ENCODE results near the gene OCA2.

Gene OCA2

GRCh38 chr15:28097656-28098359 lies 1.3 kb downstream of the OCA2 start:
- no peak overlapping the region for H3K4me3 ChIP-seq (ENCODE audit: low read depth, low read length)
- TF ChIP-seq CTCF (IDR thresholded peaks at IDR 0.05; ENCODE audit: low read depth, low read length, missing control alignments) = no peak
- DNase-seq (ENCODE audit: low read depth) = no peak

GRCh38 chr15:28096670-28097431 lies 2.3 kb downstream of the OCA2 start:
- DNase-seq (ENCODE audit: low read depth) = no peak
- peak overlapping the region; percentile 48 for H3K4me3 ChIP-seq (ENCODE audit: low read depth, low read length)
- no peak for TF ChIP-seq CTCF (IDR thresholded peaks at IDR 0.05; ENCODE audit: low read depth, low read length, missing control alignments)

GRCh38 chr15:28096411-28096669 lies 2.8 kb downstream of the OCA2 start:
- TF ChIP-seq CTCF (IDR thresholded peaks at IDR 0.05; ENCODE audit: low read depth, low read length, missing control alignments) = no peak
- H3K4me3 ChIP-seq (ENCODE audit: low read depth, low read length) = peak overlapping the region; percentile 48
- DNase-seq (ENCODE audit: low read depth) = no peak

GRCh38 chr15:28094732-28095521 lies 4.2 kb downstream of the OCA2 start:
- H3K4me3 ChIP-seq (ENCODE audit: low read depth, low read length) = peak overlapping the region; percentile 21
- no peak for DNase-seq (ENCODE audit: low read depth)
- no peak for TF ChIP-seq CTCF (IDR thresholded peaks at IDR 0.05; ENCODE audit: low read depth, low read length, missing control alignments)

- H3K4me3 ChIP-seq (ENCODE audit: low read depth, low read length) = no peak overlapping the region
- DNase-seq (ENCODE audit: low read depth) = no peak
Observed at GRCh38 chr15:28093752-28094535, 5.2 kb downstream of the OCA2 start.

More at GRCh38 chr15:28093752-28094535, 5.2 kb downstream of the OCA2 start:
- TF ChIP-seq CTCF (IDR thresholded peaks at IDR 0.05; ENCODE audit: low read depth, low read length, missing control alignments) = no peak

Measured in GM12864 (cell line).